Urinary bladder (tissue), 4 donors: ENCODE data around the gene C1orf159. TPM values are rescaled to one million over a fixed set of nuclear protein-coding genes. Genes with fewer than 3 reads are reported as not detected.
"Not testable (repeated sequence)": the region's sequence is repeated elsewhere in the genome, so short reads cannot be mapped to it uniquely, and the experiment has no call there.

Experiments
- DNase-seq: peaks from one replicate; pipeline ENCODE4 v3.0.0-alpha.2; 2015; ENCODE audit errors: extremely low spot score
- H3K27ac ChIP-seq: one replicate; pipeline ENCODE4 v1.5.1; 2013; ENCODE audit warnings: low read depth, mild to moderate bottlenecking, moderate library complexity
- H3K36me3 ChIP-seq: one replicate; pipeline ENCODE4 v1.6.1; 2013; ENCODE audit warnings: mild to moderate bottlenecking, moderate library complexity; ENCODE audit not compliant: insufficient read depth
- H3K4me1 ChIP-seq: one replicate; pipeline ENCODE4 v1.6.1; 2013; ENCODE audit warnings: mild to moderate bottlenecking, moderate library complexity; ENCODE audit not compliant: insufficient read depth
- H3K4me3 ChIP-seq: one replicate; pipeline ENCODE4 v1.5.1; 2013; ENCODE audit warnings: low read depth, low read length
- WGBS: extraction: QIAGEN DNeasy Blood & Tissue Kit; methylation state at CpG from one replicate; pipeline ENCODE4 v1.1.7; 2013; 5-methylcytosine and 5-hydroxymethylcytosine counted together
- polyA plus RNA-seq: library from polyadenylated mRNA; stranded (reverse); fragments of 200-250 nt; gene quantifications from one replicate; pipeline ENCODE4 v1.2.3, GENCODE V29; 2013
- total RNA-seq: library from RNA; depleted of rRNA; stranded (reverse); fragments of >200 nt; gene quantifications from one replicate; pipeline ENCODE4 v1.2.3, GENCODE V29; 2014
- donor health status: healthy with polysubstance abuse.
- donor health status: healthy.

C1orf159 gene
- total and polyA plus RNA-seq, 2 donors = 7.1 to 12.6 TPM

GRCh38 chr1:1156140-1157032 is 40.5 kb upstream of the C1orf159 start:
- Histone ChIP-seq H3K4me1 (peaks cover 4% of the 10 kb centered on the region), H3K36me3 (no peaks in the 10 kb centered on the region), H3K4me3 (no peak overlapping the region), H3K27ac (no peak overlapping the region)
- DNase-seq = no peak
- 74% methylated on average over 26 of the region's 26 CpGs for WGBS

- no peak overlapping the region for H3K4me3 ChIP-seq
- 61% methylated on average over 10 of the region's 10 CpGs for WGBS
- H3K4me1 ChIP-seq = peaks cover 4% of the 10 kb centered on the region
- no peak for DNase-seq
- H3K27ac ChIP-seq = no peak overlapping the region
- no peaks in the 10 kb centered on the region for H3K36me3 ChIP-seq
Measured at GRCh38 chr1:1155258-1155657, 39.4 kb upstream of the C1orf159 start.

- no peak for DNase-seq
- no peak overlapping the region for H3K4me3 ChIP-seq
- no peak overlapping the region for H3K27ac ChIP-seq
- H3K4me1 ChIP-seq = peaks cover 4% of the 10 kb centered on the region
- 54% methylated on average over 4 of the region's 4 CpGs for WGBS
- H3K36me3 ChIP-seq = no peaks in the 10 kb centered on the region
Measured at GRCh38 chr1:1153874-1154273, 38.0 kb upstream of the C1orf159 start.

GRCh38 chr1:1153215-1153614 is 37.3 kb upstream of the C1orf159 start:
- DNase-seq, H3K36me3 ChIP-seq, H3K27ac ChIP-seq, H3K4me1 ChIP-seq, H3K4me3 ChIP-seq: not testable (repeated sequence)
- 89% methylated on average over 14 of the region's 14 CpGs for WGBS

- WGBS = 84% methylated on average over 13 of the region's 13 CpGs
- H3K36me3 ChIP-seq = not testable (repeated sequence)
Measured at GRCh38 chr1:1152431-1152830, 36.5 kb upstream of the C1orf159 start.

GRCh38 chr1:1151306-1151705 is 35.4 kb upstream of the C1orf159 start:
- no peak for DNase-seq
- WGBS = 90% methylated on average over 21 of the region's 21 CpGs
- Histone ChIP-seq H3K36me3 (no peaks in the 10 kb centered on the region), H3K4me1 (no peaks in the 10 kb centered on the region), H3K4me3 (no peak overlapping the region), H3K27ac (no peak overlapping the region)

More at GRCh38 chr1:1152431-1152830, 36.5 kb upstream of the C1orf159 start:
- H3K4me3 ChIP-seq, H3K27ac ChIP-seq, DNase-seq, H3K4me1 ChIP-seq: not testable (repeated sequence)

- H3K27ac ChIP-seq = no peak overlapping the region
- no peak for DNase-seq
- H3K36me3 ChIP-seq = no peaks in the 10 kb centered on the region
- no peak overlapping the region for H3K4me3 ChIP-seq
- 78% methylated on average over 12 of the region's 12 CpGs for whole genome bisulfite sequencing
- H3K4me1 ChIP-seq = no peaks in the 10 kb centered on the region
Measured at GRCh38 chr1:1150100-1150499, 34.2 kb upstream of the C1orf159 start.

- 83% methylated on average over 15 of the region's 15 CpGs for WGBS
Measured at GRCh38 chr1:1149416-1149815, 33.5 kb upstream of the C1orf159 start.

GRCh38 chr1:1148569-1148968 is 32.7 kb upstream of the C1orf159 start:
- H3K4me3 ChIP-seq = no peak overlapping the region
- no peak overlapping the region for H3K27ac ChIP-seq
- no peak for DNase-seq
- H3K4me1 ChIP-seq = no peaks in the 10 kb centered on the region
- no peaks in the 10 kb centered on the region for H3K36me3 ChIP-seq
- 76% methylated on average over 24 of the region's 24 CpGs for WGBS

More at GRCh38 chr1:1149416-1149815, 33.5 kb upstream of the C1orf159 start:
- Histone ChIP-seq H3K4me3 (no peak overlapping the region), H3K27ac (no peak overlapping the region), H3K4me1 (no peaks in the 10 kb centered on the region), H3K36me3 (no peaks in the 10 kb centered on the region)
- DNase-seq = no peak

- Histone ChIP-seq H3K4me3 (no peak overlapping the region), H3K27ac (no peak overlapping the region), H3K4me1 (no peaks in the 10 kb centered on the region), H3K36me3 (no peaks in the 10 kb centered on the region)
- no peak for DNase-seq
- WGBS = 89% methylated on average over 13 of the region's 13 CpGs
Measured at GRCh38 chr1:1148061-1148460, 32.2 kb upstream of the C1orf159 start.

- no peak for DNase-seq
- no peak overlapping the region for H3K4me3 ChIP-seq
- H3K27ac ChIP-seq = no peak overlapping the region
- WGBS = 94% methylated on average over 15 of the region's 15 CpGs
- no peaks in the 10 kb centered on the region for H3K36me3 ChIP-seq
- no peaks in the 10 kb centered on the region for H3K4me1 ChIP-seq
Measured at GRCh38 chr1:1146596-1146995, 30.7 kb upstream of the C1orf159 start.

GRCh38 chr1:1146026-1146425 is 30.1 kb upstream of the C1orf159 start:
- no peak overlapping the region for H3K27ac ChIP-seq
- no peak for DNase-seq
- WGBS = 86% methylated on average over 14 of the region's 14 CpGs
- H3K36me3 ChIP-seq = no peaks in the 10 kb centered on the region
- H3K4me1 ChIP-seq = no peaks in the 10 kb centered on the region
- no peak overlapping the region for H3K4me3 ChIP-seq

GRCh38 chr1:1145547-1145914 is 29.6 kb upstream of the C1orf159 start:
- DNase-seq = no peak
- no peaks in the 10 kb centered on the region for H3K36me3 ChIP-seq
- no peak overlapping the region for H3K4me3 ChIP-seq
- H3K27ac ChIP-seq = no peak overlapping the region
- WGBS = 87% methylated on average over 9 of the region's 9 CpGs
- no peaks in the 10 kb centered on the region for H3K4me1 ChIP-seq

GRCh38 chr1:1144843-1145546 is 29.1 kb upstream of the C1orf159 start:
- no peak for DNase-seq
- Histone ChIP-seq H3K4me1 (no peaks in the 10 kb centered on the region), H3K36me3 (no peaks in the 10 kb centered on the region), H3K27ac (peak overlapping the region; percentile 49), H3K4me3 (no peak overlapping the region)
- WGBS = 72% methylated on average over 32 of the region's 32 CpGs
